RKO (cell line): Measurements from ENCODE around the gene CDHR5.
"Not testable (repeated sequence)": the region's sequence is repeated elsewhere in the genome, so short reads cannot be mapped to it uniquely, and the experiment has no call there.

Source experiments
- DNase-seq: peaks from one replicate; pipeline ENCODE4 v3.0.0-alpha.2; 2016; ENCODE audit warnings: low spot score

The CDHR5 gene

DNA sequence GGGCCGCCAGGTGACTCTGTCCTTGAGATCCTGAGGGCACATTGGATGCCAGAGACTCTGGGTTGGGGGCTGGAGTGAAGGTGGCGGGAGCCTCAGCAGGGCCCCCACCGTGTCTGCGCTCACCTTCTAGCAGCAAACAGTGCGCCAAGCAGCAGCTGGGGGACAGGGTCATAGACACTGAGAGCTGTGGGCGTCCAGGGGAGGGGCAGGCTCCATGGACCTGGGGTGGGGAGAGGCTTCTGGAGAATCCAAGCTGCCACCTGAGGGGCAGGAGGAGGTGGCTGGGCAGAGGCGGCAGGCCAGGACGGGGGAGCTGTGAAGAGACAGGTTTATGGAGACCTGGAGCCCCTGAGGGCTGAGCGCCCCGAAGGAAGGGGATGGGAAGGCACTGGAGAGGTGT, 40.5 kb downstream of the CDHR5 start:
- DNase-seq: no peak

DNA sequence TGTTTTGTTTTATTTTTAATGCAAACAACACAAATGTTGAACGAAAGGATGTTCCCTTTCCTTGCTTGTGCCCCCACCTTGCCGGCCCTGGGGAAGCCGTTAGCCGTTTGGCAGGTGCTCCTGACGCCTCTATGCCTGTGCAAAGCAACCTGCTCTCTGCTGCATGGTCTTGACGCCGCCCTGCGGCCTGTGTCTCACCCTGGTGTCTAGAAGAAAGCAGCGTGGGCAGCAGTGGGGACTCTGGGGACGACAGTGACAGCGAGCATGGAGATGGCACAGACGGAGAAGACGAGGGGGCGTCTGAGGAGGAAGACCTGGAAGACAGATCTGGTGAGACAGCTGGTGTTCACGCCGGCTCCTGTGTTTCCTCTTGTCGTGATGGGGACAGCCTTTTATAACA, 43.0 kb downstream of the CDHR5 start:
- DNase-seq: no peak

DNA sequence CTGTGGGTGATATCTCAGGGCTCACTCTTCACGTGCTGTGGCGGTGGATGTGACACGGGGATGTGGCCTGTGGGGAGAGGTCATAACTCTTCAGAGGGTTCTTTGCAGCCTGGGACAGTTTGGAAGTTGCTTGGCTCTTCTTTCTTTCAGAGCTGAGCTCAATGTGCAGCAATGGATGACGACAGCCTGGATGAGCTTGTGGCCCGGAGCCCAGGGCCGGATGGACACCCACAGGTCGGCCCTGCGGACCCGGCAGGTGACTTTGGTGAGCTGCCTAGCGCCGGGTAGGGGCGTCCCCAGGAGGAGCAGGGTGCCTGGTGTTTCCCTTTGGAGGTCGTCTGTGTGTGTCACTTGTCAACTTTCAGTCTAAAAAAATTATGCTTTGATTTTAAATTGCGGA, 43.4 kb downstream of the CDHR5 start:
- no peak for DNase-seq

DNA sequence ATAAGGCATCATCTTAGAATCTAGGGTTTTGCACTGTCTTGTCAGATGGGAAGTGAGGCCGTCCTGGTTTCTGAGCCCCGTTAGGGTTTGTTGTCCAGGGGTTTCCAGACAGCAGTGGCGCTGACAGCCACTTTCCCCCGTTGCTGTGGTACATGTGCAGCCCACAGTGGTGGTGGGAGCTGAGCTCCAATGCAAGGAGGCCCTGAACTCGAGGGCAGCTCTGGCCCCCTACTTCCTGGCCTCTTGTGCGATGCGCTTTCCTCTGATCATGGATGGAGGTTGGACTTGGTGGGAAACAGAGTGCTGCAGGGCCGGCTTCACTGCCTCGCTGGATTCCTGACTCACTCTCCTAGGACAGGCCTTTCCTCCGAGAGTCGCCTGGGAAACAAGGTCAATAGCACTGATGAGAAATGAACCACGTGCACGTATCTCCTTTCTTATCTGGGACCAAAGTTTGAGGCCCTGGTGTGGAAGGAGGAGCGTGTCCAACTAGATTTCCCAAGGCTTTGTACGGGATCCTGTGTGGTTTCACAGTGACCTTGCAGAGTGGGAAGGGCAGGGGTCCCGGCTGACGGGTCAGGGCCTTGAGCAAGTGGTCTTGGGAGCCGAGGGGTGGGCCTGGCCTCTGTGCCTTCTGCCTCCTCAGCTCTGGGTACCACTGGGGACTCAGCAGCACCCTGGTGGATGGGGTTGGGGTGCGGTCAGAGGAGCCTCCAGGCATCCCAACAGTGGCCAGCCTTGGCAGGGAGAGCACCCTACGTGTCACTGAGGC, 44.7 kb downstream of the CDHR5 start:
- no peak for DNase-seq

DNA sequence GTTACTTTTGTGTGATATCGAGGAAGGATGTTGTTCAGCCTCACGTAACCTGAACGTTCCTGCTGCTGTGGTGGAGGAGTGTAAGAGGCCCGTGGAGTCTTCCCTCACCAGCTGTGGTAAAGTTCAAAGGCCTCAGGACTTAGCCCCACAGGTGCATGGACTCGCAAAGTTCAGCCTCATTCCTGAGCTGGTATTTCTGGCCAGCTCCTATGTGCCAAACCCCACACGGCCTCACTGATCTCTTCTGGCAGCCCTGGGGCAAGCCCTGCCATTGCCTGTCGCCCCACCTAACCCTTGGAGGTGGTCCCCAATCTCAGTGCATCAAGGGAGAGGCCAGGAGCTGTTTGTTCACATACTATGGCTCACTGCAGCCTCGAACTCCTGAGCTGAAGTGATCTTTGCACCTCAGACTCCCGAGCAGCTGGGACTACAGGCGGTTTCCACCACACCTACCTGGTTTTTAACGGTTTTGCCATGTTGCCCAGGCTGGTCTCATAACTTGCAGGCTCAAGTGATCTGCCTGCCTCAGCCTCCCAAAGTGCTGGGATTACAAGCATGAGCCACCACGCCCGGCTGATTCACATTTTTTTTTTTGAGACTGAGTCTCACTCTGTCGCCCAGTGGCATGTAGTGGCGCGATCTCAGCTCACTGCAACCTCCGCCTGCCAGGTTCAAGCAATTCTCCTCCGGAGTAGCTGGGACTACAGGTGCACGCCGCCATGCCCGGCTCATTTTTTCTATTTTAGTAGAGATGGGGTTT, 46.3 kb downstream of the CDHR5 start:
- DNase-seq: no peak

DNA sequence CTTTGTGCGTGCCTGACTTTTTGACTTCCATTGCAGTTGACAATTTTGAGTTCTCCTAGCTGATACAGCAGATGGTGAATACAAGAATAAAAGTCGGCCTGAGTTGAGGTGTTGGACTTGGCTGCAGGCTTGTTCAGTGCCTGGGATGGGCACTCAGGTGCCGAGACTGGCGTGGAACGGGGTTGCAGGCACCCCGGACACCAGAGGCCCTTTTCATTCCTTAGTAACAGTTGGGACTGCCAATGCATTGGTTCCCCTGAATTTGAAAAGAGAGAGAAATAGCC, 47.2 kb downstream of the CDHR5 start:
- DNase-seq: no peak

DNA sequence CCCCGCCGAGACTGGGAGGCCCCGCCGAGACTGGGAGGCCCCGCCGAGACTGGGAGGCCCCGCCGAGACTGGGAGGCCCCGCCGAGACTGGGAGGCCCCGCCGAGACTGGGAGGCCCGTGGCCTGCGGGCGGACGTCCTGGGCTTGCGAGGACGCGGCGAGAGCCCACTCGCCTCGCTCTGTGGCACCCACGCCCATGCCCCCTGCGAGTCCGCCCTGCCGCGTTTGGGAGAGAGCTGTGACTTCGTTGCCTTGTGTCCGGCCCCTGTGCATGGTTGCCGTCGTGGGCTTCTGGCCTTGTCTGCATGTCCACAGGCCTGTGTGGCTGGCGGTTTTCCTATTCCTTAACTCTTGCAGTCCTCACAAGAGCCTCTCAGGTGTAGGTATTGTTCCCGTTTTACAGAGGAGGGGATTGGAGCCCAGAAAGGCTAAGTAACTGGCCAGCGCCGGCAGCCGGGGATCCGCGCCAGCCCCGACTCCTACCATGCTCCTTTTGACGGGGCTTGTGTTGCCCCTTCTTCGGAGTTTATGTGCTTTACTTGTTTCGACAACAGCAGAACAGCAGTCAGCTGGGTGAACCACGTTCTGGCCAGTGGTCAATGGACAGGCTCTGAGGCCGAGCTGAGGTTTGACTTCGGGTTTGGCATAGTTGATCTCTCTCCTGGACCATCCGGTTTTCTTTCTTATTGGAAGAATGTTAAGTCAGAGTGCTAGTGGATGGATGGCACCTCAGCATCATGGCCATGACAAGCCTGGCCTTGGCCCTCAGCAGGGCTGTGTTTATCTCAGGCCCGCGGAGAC, 47.7 kb downstream of the CDHR5 start:
- DNase-seq: no peak

DNA sequence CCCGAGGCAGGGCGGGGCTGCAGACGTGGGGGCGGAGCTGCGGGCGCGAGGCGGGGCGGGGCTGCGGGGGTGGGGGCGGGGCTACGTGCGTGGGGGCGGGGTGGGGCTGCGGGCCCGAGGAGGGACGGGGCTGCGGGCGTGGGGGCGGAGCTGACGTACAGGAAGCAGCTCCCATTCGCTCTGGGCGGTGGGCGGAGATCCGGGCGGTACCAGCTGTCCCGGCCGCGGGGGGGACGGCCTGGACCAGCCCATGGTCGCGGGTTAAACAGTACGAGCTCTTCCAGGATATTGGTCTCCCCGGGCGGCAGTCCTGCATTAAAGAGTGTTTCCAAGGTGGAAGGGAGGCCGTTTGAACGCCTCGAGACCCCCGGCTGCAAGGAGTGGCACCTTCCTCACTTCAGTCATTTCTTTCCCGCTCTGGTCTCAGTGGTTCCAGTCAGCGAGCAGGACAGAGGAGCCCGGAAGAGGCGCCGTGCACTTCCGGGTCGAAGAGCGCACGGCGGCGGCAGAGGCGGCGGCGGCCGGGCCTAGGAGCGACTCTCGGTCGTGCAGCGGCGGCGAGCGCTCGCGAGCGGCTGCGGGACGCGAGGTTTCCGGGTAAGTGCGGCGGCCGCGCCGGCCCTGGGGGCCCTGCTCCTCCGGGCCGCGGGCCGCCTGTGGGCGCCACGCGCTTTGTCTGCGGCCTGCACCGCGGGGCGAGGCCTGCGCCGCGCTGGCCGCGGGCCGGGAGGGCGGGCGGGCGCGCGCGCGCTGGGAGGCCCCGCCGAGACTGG, 48.6 kb downstream of the CDHR5 start, which contains the start of gene PHRF1:
Gene PHRF1, plus strand, starts transcription at position 475 of the 773 bp plus-strand sequence. CDS start 5,043 bp downstream, outside the sequence.
- peak; percentile 94 for DNase-seq

DNA sequence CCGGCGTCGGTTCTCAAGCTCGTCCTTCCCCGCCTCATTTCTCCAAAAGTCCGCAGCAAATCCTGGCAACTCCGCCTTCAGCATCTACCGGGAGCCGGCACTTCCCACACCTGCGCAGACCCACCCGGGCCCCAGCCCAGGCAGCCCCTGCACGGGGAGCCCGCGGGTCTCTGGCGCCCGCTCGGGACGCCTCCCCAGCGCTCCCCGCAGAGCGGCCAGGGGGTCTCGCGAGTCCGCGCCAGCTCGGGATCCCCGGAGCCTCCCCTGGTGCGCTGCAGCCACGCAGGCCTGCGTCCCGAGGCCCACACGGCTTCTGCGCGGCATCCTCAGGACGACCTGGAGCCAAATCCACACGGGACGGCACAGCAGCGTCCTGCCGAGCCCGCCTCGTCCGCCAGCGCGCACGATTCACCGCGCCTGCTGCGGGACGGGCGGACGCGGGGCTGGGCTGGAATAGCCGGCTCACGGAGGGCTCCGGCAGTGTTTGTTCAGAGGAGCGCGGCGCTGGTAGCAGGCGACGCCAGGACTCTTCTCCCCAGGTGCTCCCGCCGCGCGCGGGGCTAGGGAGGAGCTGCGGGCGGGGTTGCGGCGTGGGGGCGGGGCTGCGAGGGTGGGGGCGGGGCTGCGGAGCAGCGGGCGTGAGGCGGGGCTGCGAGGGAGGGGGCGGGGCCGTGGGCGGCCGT, 49.3 kb downstream of the CDHR5 start:
- DNase-seq: peak; percentile 61

DNA sequence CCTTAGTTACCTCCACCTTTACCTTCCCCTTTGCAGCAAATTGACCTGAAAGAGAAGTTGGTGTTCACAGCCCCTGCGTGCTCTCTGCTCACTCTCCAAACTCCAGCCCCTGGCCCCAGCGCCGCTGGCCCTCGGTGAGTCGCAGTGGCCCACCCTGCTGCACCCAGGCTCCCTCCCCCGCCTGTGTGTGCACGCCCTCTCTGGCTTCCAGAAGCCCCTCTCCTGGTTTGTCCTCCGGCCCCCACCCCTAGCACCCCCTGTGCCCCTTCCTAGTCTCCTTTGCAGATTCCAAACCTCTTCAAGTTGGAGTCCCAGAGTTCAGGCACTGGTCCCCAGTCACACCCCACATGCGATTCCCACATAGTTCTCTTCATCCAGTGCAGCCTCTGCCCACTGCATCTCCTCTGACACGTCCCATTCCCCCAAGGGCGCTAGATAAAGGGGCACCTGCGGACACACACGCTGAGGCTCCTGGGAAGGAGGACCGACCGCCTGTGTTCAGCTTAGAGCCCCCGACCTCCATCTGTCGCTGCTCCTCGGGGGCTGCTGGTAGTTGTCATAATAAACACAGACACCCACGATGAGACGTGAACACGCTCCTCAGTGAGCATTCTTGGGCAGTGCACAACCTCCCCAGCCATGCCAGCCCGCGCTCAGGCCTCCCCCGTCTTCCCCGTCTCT, 50.0 kb downstream of the CDHR5 start:
- no peak for DNase-seq

DNA sequence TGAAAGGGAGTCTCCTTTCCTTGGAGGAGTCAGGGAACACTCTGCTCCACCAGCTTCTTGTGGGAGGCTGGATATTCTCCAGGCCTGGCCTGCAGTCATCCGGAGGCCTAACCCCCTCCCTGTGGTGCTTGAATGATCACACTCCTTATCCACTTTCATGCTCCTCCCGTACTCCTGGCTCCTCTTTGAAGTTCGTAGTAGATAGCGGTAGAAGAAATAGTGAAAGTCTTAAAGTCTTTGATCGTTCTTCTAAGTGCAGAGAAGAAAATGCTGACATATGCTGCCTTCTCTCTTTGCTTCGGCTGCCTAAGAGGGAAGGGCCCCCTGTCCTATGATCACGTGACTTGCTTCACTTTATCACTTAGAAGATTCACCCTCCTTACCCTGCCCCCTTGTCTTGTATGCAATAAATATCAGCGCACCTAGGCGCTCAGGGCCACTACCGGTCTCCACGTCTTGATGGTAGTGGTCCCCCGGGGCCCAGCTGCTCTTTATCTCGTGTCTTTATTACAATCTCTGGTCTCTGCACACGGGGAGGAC, 50.7 kb downstream of the CDHR5 start:
- DNase-seq: not testable (repeated sequence)

DNA sequence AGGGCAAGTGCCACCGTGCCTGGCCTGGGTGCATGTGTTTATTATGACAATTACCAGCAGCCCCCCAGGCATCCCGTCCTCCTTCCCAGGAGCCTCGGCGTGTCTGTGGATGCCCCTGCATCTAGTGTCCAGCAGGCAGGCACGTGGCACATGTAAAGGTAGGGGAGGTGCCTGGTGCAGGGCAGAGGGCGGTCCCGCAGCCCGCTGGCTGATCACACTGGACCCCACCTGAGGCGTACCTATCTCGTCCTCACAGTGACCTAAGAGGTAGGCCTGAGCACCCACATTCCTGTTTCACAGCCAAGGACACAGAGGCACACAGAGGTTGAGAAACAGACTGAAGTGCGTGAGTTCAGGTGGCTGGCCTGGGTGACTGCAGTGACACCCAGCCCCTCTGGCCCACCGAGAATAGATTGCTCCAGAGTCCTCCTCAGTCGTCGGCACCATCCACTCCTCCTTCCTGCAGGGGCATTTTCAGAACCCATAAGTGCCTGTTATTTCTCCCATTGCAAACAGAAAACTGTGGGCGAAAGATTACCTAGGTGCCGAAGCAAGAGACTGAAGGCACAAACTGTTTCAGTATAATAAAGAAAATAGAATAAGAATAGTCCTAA, 51.5 kb downstream of the CDHR5 start:
- no peak for DNase-seq

DNA sequence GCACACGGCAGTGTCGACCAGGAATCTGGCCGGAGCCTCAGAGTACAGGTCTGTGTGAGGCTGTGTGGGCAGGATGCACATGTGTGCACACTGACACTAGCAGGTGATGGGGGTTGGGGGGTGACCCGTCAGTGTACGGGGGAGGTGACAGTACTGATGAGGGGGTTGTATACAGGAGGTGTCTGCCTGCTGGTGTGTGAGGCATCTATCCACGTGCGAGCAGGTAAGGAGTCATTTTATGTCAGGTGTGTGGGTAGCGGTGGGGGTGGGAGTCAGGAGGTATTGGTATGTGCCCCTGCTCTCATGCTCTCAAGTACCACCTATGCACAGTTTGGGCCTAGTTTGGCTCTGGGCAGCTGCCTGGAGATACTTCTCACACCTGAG, 53.0 kb downstream of the CDHR5 start:
- no peak for DNase-seq

DNA sequence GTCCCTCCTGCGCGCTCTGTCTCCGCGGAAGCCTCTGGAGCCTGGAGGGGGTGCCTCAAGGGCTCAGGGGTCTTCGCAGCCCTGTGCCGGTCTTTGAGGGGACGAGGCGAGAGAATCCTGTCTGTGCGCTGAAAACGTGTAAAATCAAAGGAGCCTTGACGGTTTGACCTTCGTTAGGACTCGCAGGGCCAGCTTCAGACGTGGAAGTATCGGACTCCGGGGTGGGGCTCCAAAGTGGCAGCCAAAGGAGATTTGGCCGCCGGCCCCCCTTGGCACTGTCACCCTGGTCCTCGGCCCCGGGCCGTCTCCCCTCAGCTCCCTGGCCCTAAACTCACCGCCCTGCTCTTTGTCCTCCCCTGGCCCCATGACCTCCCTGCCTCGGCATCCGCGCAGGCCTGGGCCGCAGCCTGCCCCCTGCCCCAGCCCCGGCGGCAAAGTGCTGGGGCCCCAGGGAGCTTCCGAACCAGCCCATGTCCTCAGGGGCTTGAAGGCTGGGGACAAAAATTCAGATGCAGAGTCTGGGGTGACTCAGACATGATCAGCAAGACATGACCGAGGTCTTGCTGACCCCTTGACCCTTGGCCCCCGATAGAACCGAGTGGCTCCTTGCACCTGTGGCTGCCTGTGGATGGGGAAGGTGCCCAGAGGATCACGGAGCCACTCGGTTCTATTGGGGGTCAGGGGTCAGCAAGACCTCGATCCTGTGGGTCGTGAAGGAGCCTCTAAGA, 55.4 kb downstream of the CDHR5 start:
- no peak for DNase-seq

DNA sequence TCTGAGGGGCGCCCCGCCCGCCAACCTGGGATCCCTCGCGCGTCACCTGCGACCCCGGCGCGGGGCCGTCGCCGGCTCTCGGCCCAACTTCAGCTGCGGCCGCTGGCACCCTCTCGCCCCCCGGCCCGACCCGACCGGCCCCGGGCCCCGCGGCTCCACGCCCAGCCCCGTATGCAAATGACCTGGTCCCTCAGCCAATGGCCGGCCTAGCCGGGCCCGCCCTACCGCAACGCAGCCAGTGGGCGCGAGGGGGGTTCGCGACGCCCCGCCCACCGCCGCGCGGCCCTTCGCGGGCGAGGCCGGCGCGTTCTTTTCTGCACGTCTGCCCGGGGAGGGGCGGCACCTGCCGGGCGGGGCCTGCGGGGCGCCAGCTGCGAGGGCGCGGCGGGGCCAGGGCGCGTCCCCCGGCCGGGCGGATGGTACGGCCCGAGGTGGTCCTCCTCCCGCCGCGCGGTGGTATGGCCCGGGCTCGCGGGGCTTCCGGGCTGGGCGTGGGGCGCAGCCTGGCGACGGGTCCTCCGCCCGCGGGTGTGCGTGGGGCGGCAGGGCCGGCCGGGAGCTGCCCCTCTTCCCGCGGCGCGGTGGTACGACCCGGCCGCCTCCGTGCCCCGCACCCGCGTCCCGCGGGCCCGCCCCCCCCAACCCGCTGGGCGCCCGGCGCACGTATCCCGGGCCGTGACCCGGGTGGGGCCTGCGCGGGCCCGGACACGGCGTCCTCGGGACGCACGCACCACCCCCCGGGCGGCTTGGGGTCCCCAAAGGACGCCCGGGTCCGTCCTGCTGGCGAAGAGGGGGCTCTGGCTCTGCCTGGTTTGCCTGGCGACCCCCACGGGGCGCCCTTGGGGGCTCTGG, 56.2 kb downstream of the CDHR5 start:
- DNase-seq: peak; percentile 93

DNA sequence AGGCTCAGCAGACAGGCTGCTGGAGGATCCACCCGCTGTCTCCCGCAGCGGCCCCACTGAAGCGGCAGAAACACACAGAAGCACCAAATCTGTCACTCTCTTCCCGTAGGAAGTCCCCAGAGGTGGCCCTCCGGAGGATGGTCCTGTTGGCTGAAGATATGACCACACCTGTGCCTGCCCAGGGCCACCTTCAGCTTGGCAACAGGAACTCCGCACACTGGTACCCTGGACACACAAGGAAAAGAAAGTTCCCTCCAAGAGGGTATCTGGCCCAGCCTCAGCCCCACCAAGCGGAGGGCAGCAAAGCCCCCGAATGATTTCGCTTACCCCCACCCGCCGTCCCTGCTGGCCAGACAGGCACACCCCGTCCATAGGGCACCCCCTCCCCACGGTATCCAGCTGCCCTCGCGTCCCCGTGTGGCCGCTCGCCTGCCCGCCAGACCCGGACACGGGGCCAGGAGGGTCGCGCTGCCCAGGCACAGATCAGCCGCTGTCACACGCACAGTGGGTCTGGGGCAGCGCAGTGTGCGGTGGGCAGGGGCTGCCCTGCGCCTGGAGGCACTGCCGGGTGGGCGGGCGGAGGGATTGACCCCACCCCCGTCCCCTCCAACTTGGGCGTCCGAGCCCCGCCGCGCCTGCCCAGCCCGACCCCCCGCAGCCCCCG, 57.0 kb downstream of the CDHR5 start:
- DNase-seq: no peak

DNA sequence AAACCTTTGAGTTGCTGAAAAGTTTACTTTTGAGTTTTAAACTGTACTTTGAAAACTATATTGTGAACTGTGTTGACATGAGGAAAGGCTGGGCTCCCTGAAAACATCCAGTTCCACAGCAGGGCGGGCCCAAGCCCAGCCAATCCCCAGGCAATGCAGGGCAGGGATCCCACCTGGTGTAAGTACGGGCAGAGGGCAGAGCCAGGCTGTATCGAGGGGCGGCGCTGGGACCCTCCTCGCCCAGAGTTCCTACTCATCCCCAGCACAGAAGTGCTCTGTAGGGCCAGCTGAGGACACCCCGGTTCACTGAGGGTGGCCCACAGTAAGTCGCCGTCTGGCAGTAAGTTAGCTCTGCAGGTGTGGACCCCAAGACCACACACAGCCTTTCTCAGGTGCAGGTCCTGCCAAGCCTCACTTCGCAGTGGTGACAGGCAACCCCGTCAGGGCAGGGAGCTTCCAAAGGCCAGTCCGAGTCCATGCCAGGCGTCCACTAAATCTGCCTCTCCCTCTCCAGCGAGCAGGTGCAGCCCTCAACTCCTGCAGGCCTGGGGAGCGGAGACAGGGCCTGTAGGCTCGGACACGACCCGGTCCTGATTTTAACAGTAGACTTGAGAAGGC, 57.6 kb downstream of the CDHR5 start:
- no peak for DNase-seq
